Measurements from ENCODE around the gene ROBO1. TPM values are rescaled to one million over a fixed set of nuclear protein-coding genes. Genes with fewer than 3 reads are reported as not detected.
"Not testable (repeated sequence)": the region's sequence is repeated elsewhere in the genome, so short reads cannot be mapped to it uniquely, and the experiment has no call there.

Gene ROBO1
- total RNA-seq, 1 experiment from 2014 or later = 32.2 TPM

DNA sequence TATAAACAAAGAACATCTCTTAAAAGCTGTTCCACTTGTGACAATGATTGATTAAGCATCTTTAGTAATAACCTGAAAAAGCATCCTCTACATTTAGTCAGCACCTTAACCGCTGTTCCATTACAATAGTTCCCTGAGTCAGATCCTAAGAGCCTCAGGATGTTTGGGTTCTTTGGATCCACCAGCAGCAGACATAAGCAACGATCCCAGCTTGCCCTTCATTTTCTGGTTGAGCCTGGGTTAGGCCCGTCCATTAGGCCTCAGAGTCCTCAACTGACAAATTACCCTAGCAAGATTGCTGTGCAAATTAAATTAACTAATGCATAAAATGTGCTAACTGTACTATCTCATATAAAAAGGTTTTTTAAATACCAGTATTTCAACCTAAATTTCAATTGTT lies 42.3 kb upstream of the ROBO1 start:
- Mint-ChIP-seq H3K27me3 (ENCODE audit: insufficient read depth, unreplicated experiment) (no peaks in the 10 kb centered on the region), H3K36me3 (ENCODE audit: insufficient read depth, unreplicated experiment) (no peaks in the 10 kb centered on the region), H3K4me3 (ENCODE audit: unreplicated experiment) (no peak overlapping the region), H3K9me3 (ENCODE audit: unreplicated experiment) (no peaks in the 10 kb centered on the region), H3K4me1 (ENCODE audit: insufficient read depth, unreplicated experiment) (no peaks in the 10 kb centered on the region), H3K27ac (ENCODE audit: low read depth, unreplicated experiment) (no peak overlapping the region)
- BruUV-seq (replicated peaks) = no TSS peak
- intact Hi-C loops (cut with micrococcal nuclease) = no loop called here
- CTCF ChIA-PET = interaction anchor here (0.6 kb wide), 1 partner anchor 75 kb away, joined by 3 read pairs; no protein-coding TSS in a partner anchor
- POLR2A ChIA-PET = no interaction called here
- no peak for DNase-seq (ENCODE audit: unreplicated experiment)
- TF ChIP-seq, protein P1, sequence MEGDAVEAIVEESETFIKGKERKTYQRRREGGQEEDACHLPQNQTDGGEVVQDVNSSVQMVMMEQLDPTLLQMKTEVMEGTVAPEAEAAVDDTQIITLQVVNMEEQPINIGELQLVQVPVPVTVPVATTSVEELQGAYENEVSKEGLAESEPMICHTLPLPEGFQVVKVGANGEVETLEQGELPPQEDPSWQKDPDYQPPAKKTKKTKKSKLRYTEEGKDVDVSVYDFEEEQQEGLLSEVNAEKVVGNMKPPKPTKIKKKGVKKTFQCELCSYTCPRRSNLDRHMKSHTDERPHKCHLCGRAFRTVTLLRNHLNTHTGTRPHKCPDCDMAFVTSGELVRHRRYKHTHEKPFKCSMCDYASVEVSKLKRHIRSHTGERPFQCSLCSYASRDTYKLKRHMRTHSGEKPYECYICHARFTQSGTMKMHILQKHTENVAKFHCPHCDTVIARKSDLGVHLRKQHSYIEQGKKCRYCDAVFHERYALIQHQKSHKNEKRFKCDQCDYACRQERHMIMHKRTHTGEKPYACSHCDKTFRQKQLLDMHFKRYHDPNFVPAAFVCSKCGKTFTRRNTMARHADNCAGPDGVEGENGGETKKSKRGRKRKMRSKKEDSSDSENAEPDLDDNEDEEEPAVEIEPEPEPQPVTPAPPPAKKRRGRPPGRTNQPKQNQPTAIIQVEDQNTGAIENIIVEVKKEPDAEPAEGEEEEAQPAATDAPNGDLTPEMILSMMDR (IDR thresholded peaks at IDR 0.05; ENCODE audit: unreplicated experiment) = no peak

DNA sequence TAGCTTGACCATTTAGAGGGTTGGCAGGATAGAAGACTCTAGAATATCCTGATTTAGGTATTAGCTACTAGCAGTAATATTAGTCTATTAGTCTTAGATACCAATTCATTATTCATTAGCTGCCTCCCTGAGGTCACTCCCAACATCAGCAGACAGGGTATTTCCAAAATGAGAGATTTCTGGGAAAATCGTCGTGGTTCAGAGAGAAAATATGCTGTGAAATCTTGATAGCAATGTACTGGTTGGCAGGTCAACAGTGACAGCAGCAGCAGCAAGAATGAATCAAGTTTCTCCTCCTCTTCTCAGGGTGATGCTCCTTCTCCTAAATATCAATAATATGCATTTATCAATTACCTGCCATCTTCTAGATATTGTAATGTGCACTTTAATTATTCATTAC lies 41.3 kb upstream of the ROBO1 start:
- Mint-ChIP-seq H3K36me3 (ENCODE audit: insufficient read depth, unreplicated experiment) (no peaks in the 10 kb centered on the region), H3K4me1 (ENCODE audit: insufficient read depth, unreplicated experiment) (no peaks in the 10 kb centered on the region), H3K27me3 (ENCODE audit: insufficient read depth, unreplicated experiment) (no peaks in the 10 kb centered on the region), H3K27ac (ENCODE audit: low read depth, unreplicated experiment) (no peak overlapping the region), H3K9me3 (ENCODE audit: unreplicated experiment) (no peaks in the 10 kb centered on the region), H3K4me3 (ENCODE audit: unreplicated experiment) (no peak overlapping the region)
- BruUV-seq (replicated peaks) = no TSS peak
- TF ChIP-seq, protein P1 (IDR thresholded peaks at IDR 0.05; ENCODE audit: unreplicated experiment) = no peak
- ChIA-PET CTCF (no interaction called here), POLR2A (no interaction called here)
- no peak for DNase-seq (ENCODE audit: unreplicated experiment)
- intact Hi-C loops (cut with micrococcal nuclease) = no loop called here

DNA sequence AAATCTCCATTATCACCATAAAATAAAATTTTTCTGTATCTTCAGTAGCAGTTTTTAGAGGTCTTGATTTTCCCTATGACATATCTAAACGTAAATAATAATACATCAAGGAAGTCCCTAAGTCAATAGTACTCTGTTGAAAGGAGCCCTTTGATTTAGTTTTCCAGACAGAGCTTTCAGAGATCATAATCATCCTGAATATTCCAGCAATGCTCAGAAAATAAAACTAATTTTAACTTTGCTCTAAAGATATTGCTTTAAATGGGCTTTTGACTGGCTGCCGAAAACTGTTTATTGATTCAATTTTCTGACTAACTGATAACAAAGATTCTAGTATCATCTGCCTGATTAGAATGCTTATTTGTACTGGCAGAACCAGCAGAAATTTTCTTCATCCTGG lies 40.7 kb upstream of the ROBO1 start:
- Mint-ChIP-seq H3K4me1 (ENCODE audit: insufficient read depth, unreplicated experiment) (no peaks in the 10 kb centered on the region), H3K27ac (ENCODE audit: low read depth, unreplicated experiment) (no peak overlapping the region), H3K27me3 (ENCODE audit: insufficient read depth, unreplicated experiment) (no peaks in the 10 kb centered on the region), H3K36me3 (ENCODE audit: insufficient read depth, unreplicated experiment) (no peaks in the 10 kb centered on the region), H3K4me3 (ENCODE audit: unreplicated experiment) (no peak overlapping the region), H3K9me3 (ENCODE audit: unreplicated experiment) (no peaks in the 10 kb centered on the region)
- ChIA-PET CTCF (no interaction called here), POLR2A (no interaction called here)
- BruUV-seq (replicated peaks) = no TSS peak
- TF ChIP-seq, protein P1 (IDR thresholded peaks at IDR 0.05; ENCODE audit: unreplicated experiment) = no peak
- intact Hi-C loops (cut with micrococcal nuclease) = no loop called here
- no peak for DNase-seq (ENCODE audit: unreplicated experiment)

DNA sequence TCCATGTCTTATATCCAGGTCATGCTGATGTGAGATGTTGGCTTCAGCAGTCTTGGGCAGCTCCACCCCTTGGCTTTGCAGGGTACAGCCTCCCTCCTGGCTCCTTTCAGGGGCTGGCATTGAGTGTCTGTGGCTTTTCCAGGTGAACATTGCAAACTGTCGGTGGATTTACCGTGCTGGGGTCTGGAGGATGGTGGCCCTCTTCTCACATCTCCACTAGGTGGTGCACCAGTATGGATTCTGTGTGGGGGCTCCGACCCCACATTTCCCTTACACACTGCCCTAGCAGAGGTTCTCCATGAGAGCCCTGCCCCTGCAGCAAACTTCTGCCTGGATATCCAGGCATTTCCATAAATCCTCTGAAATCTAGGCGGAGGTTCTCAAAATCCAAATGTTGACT lies 22.4 kb upstream of the ROBO1 start:
- H3K4me3 Mint-ChIP-seq (ENCODE audit: unreplicated experiment); H3K4me1 Mint-ChIP-seq (ENCODE audit: insufficient read depth, unreplicated experiment); H3K27ac Mint-ChIP-seq (ENCODE audit: low read depth, unreplicated experiment); BruUV-seq (replicated peaks); CTCF ChIA-PET; POLR2A ChIA-PET; H3K27me3 Mint-ChIP-seq (ENCODE audit: insufficient read depth, unreplicated experiment); H3K36me3 Mint-ChIP-seq (ENCODE audit: insufficient read depth, unreplicated experiment); H3K9me3 Mint-ChIP-seq (ENCODE audit: unreplicated experiment); intact Hi-C loops (cut with micrococcal nuclease); DNase-seq (ENCODE audit: unreplicated experiment): not testable (repeated sequence)

DNA sequence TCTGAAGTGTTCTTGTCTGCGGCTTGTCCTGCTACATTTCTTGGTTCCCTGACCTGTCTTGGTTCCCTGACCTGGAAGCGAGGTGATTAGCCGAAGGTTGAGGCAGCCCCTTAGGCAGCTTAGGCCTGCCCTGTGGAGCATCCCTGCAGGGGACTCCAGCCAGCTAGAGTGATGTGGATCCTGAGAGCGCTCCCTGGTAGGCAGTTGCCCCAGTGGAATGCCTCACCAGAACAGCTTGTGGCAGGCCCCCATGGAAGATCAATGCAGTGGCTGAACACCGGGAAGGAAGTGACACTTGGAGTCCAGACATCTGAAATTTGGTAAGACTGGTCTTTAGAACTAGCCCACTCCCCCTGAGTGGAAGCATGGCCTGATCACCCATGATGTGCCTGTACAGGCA lies 5.5 kb upstream of the ROBO1 start:
- Mint-ChIP-seq H3K36me3 (ENCODE audit: insufficient read depth, unreplicated experiment) (no peaks in the 10 kb centered on the region), H3K9me3 (ENCODE audit: unreplicated experiment) (no peaks in the 10 kb centered on the region), H3K27ac (ENCODE audit: low read depth, unreplicated experiment) (no peak overlapping the region), H3K4me1 (ENCODE audit: insufficient read depth, unreplicated experiment) (no peaks in the 10 kb centered on the region), H3K4me3 (ENCODE audit: unreplicated experiment) (no peak overlapping the region), H3K27me3 (ENCODE audit: insufficient read depth, unreplicated experiment) (no peaks in the 10 kb centered on the region)
- TF ChIP-seq, protein P1 (IDR thresholded peaks at IDR 0.05; ENCODE audit: unreplicated experiment) = no peak
- DNase-seq (ENCODE audit: unreplicated experiment) = no peak
- ChIA-PET POLR2A (no interaction called here), CTCF (no interaction called here)
- intact Hi-C loops (cut with micrococcal nuclease) = no loop called here
- BruUV-seq (replicated peaks) = no TSS peak

Measured in MCF 10A (cell line).